Activated T-helper 2 cell treated with anti-CD3 and anti-CD28 coated beads, Interferon-gamma antibody, Interleukin-2, Interleukin-4, amounts not matched to agents 10 μg/mL and 5 μg/mL and 100 μg/mL, durations not matched to agents 14 hours and 24 hours and 36 hours (primary cell): Measurements from ENCODE around the gene USP37. TPM values are rescaled to one million over a fixed set of nuclear protein-coding genes. Genes with fewer than 3 reads are reported as not detected.

ENCODE experiments used
- DNase-seq: peaks from one replicate; pipeline ENCODE4 v3.0.0; 2021; ENCODE audit warnings: low spot score
- H3K27ac Mint-ChIP-seq: one replicate; pipeline ENCODE4 v1.8.0; 2021; ENCODE audit warnings: mixed read lengths
- H3K27me3 Mint-ChIP-seq: one replicate; pipeline ENCODE4 v1.8.0; 2021; ENCODE audit warnings: low read depth, mixed read lengths
- H3K36me3 Mint-ChIP-seq: one replicate; pipeline ENCODE4 v1.8.0; 2021; ENCODE audit warnings: low read depth, mixed read lengths
- H3K4me1 Mint-ChIP-seq: one replicate; pipeline ENCODE4 v1.8.0; 2021; ENCODE audit warnings: low read depth, mixed read lengths
- H3K4me3 Mint-ChIP-seq: one replicate; pipeline ENCODE4 v1.8.0; 2021; ENCODE audit warnings: low read depth, mild to moderate bottlenecking, moderate library complexity, mixed read lengths
- H3K9me3 Mint-ChIP-seq: one replicate; pipeline ENCODE4 v1.8.0; 2021; ENCODE audit warnings: mixed read lengths
- intact Hi-C: fragments of 100-400 bp; cut with micrococcal nuclease; formaldehyde crosslinking; loops from one replicate; pipeline ENCODE4 v1.15.1; 2023
- total RNA-seq: library from RNA; stranded (reverse); gene quantifications from 2 replicates; pipeline ENCODE4 v1.2.3, GENCODE V29; 2022

The USP37 gene
- total RNA-seq = 40.7 and 43.7 TPM in 2 replicates

- Mint-ChIP-seq H3K4me3 (peak within 1 kb of the TSS; percentile 93), H3K27me3 (no peaks in the 10 kb centered on the region), H3K9me3 (no peaks in the 10 kb centered on the region), H3K27ac (peak within 1 kb of the TSS; percentile 93), H3K36me3 (peaks cover 68% of the 10 kb centered on the region), H3K4me1 (peaks cover 48% of the 10 kb centered on the region)
- DNase-seq = peak; percentile 100
- intact Hi-C loops = loop anchor here (1.0 to 2.0 kb wide), 11 partner anchors 14 to 592 kb away; partner anchors contain the start of genes AAMP, ARPC2, BCS1L and NHEJ1
These were observed at the start of gene USP37, which contains the start of gene CNOT9 for GRCh38 chr2:218568190-218569037. Gene USP37 (minus strand): TSS chr2:218568351. CDS start chr2:218558653, 9,698 bp downstream. Gene CNOT9 (plus strand): TSS chr2:218568839. CDS start chr2:218568955, 116 bp downstream.

DNA sequence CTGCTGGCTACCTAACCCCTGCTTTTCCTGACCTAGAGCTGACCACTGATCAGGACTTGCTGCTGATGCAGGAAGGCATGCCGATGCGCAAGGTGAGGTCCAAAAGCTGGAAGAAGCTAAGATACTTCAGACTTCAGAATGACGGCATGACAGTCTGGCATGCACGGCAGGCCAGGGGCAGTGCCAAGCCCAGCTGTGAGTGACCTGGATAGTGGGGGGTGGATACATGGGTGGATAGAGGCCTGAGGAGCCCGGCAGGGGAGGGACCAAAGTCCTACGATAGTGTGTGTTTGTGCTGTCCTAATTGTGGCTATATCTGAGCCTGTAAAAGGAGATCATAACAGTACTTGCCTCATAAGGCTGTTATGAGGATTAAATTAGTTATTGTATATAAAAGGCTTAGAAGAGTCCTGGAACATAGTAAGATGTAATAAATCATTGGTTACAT lies 47.7 kb upstream of the USP37 start:
- Mint-ChIP-seq H3K36me3 (no peaks in the 10 kb centered on the region), H3K4me1 (no peaks in the 10 kb centered on the region), H3K27ac (no peak overlapping the region), H3K27me3 (no peaks in the 10 kb centered on the region), H3K4me3 (no peak overlapping the region), H3K9me3 (no peaks in the 10 kb centered on the region)
- intact Hi-C loops = no loop called here
- no peak for DNase-seq

- H3K4me3 Mint-ChIP-seq = no peak within 1 kb of the TSS
- H3K27ac Mint-ChIP-seq = no peak within 1 kb of the TSS
- H3K9me3 Mint-ChIP-seq = no peaks in the 10 kb centered on the region
- DNase-seq = no peak
- peaks cover 17% of the 10 kb centered on the region for H3K27me3 Mint-ChIP-seq
- no peaks in the 10 kb centered on the region for H3K36me3 Mint-ChIP-seq
- intact Hi-C loops = no loop called here
- no peaks in the 10 kb centered on the region for H3K4me1 Mint-ChIP-seq
These were observed 39.4 kb upstream of the USP37 start, which contains the start of gene PLCD4 for GRCh38 chr2:218607436-218608115. Gene PLCD4 (plus strand): TSS chr2:218607899. CDS start chr2:218615740, 7,841 bp downstream.

DNA sequence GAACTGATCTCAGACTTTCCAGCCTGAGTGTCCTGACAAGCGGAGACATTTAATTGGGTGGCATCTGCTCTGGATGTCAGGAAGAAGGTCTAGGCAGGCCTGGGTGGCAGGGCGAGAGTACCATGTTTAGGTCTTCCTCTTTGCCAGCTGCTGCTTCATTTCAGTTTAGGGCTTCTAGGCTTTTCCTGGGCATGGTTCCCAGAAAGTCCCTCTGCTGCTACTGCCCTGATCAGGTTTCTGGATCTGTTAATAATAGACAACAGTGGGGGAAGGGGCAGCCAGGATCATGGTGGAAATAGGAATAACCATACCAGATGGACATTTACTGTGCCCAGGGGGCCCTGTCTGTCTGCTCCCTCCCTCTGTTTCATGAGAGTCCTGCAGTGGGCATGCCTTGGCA lies 37.3 kb upstream of the USP37 start:
- peaks cover 17% of the 10 kb centered on the region for H3K27me3 Mint-ChIP-seq
- H3K27ac Mint-ChIP-seq = no peak overlapping the region
- H3K36me3 Mint-ChIP-seq = no peaks in the 10 kb centered on the region
- H3K9me3 Mint-ChIP-seq = no peaks in the 10 kb centered on the region
- DNase-seq = no peak
- H3K4me3 Mint-ChIP-seq = no peak overlapping the region
- intact Hi-C loops = no loop called here
- H3K4me1 Mint-ChIP-seq = no peaks in the 10 kb centered on the region

DNA sequence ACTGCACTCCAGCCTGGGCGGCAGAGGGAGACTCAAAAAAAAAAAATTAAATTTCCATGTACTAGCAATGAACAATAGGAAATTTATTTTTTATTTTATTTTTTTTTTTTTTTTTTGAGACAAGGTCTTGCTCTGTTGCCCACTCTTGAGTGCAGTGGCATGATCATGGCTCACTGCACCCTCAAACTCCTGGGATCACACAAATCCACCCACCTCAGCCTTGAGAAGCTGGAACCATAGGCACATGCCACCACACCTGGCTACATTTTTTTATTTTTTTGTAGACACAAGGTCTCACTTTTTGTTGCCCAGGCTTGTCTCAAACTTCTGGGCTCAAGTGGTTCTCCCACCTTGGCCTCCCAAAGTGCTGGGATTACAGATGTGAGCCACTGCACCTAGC lies 17.4 kb upstream of the USP37 start:
- H3K36me3 Mint-ChIP-seq = peaks cover 79% of the 10 kb centered on the region
- no peak overlapping the region for H3K4me3 Mint-ChIP-seq
- intact Hi-C loops = no loop called here
- H3K9me3 Mint-ChIP-seq = no peaks in the 10 kb centered on the region
- H3K4me1 Mint-ChIP-seq = peaks cover 17% of the 10 kb centered on the region
- DNase-seq = no peak
- H3K27ac Mint-ChIP-seq = no peak overlapping the region
- no peaks in the 10 kb centered on the region for H3K27me3 Mint-ChIP-seq

- H3K4me1 Mint-ChIP-seq = peaks cover 20% of the 10 kb centered on the region
- intact Hi-C loops = loop anchor here (5.0 kb wide), 1 partner anchor 177 kb away; no protein-coding TSS in a partner anchor
- H3K27me3 Mint-ChIP-seq = no peaks in the 10 kb centered on the region
- DNase-seq = no peak
- H3K36me3 Mint-ChIP-seq = peaks cover 71% of the 10 kb centered on the region
- peak overlapping the region; percentile 9 for H3K27ac Mint-ChIP-seq
- H3K4me3 Mint-ChIP-seq = no peak overlapping the region
- H3K9me3 Mint-ChIP-seq = no peaks in the 10 kb centered on the region
These were observed 16.1 kb upstream of the USP37 start for GRCh38 chr2:218583983-218584850.

GRCh38 chr2:218582076-218582475 lies 13.9 kb upstream of the USP37 start:
- H3K4me3 Mint-ChIP-seq = no peak overlapping the region
- no peaks in the 10 kb centered on the region for H3K27me3 Mint-ChIP-seq
- H3K36me3 Mint-ChIP-seq = peaks cover 69% of the 10 kb centered on the region
- peaks cover 33% of the 10 kb centered on the region for H3K4me1 Mint-ChIP-seq
- H3K27ac Mint-ChIP-seq = peak overlapping the region; percentile 77
- no peaks in the 10 kb centered on the region for H3K9me3 Mint-ChIP-seq
- intact Hi-C loops = loop anchor here (1.0 to 5.0 kb wide), 2 partner anchors 14 to 175 kb away; partner anchors contain the start of genes CNOT9 and USP37
- DNase-seq = no peak

GRCh38 chr2:218578272-218578877 lies 10.2 kb upstream of the USP37 start:
- peaks cover 38% of the 10 kb centered on the region for H3K4me1 Mint-ChIP-seq
- H3K9me3 Mint-ChIP-seq = no peaks in the 10 kb centered on the region
- intact Hi-C loops = no loop called here
- no peak for DNase-seq
- H3K27ac Mint-ChIP-seq = no peak overlapping the region
- H3K27me3 Mint-ChIP-seq = no peaks in the 10 kb centered on the region
- H3K36me3 Mint-ChIP-seq = peaks cover 66% of the 10 kb centered on the region
- no peak overlapping the region for H3K4me3 Mint-ChIP-seq

DNA sequence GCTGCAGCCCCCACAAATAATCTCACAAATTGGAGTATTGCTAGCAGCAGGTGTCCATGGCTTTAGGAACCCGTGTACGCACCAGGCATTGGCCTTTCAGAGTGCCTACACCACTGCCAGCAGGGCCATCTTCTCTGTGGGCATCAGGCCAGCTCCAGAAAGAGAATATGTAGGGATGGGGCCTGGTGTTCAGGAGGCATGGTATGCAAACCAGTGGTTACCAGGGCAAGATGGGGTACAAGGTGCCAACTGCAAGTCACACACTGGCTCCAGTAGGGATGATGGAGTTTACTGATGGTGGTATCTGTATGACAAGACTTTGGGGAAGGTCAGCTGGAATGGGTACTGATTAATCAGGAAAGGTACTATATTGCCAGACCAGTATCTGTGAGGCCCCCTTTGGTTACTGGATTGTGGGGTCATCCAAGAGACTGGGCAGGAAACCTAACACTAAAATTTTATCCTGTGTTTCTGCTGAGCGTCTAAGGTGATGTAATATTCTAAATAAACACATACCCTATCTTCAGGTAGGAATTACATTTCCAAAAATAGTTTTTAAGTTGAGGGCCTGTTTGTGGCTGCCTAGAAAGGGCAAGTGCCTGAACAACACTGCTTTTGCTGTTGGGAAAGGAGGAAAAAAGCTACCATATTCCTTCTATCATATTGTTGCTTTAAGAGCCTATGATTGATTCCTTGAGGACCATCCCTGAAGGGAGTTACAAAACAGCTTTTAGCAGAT lies 9.5 kb upstream of the USP37 start:
- intact Hi-C loops = no loop called here
- Mint-ChIP-seq H3K27me3 (no peaks in the 10 kb centered on the region), H3K36me3 (peaks cover 64% of the 10 kb centered on the region), H3K27ac (no peak overlapping the region), H3K4me1 (peaks cover 34% of the 10 kb centered on the region), H3K9me3 (no peaks in the 10 kb centered on the region), H3K4me3 (no peak overlapping the region)
- no peak for DNase-seq

DNA sequence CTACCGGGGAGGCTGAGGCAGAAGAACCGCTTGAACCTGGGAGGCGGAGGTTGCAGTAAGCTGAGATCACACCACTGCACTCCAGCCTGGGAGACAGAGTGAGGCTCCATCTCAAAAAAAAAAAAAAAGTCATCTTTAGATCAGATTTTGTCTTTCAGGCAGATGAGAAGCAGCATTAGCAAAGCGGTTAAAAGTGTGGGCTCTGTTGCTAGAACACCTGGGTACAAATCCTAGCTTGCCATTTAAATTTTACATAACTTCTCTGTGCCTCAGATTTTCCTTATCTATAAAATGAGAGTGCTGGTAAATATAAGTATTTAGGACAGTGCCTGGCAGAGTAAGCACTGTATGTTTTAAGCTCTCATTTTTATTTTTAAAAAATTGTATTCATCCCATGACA lies 8.7 kb upstream of the USP37 start:
- Mint-ChIP-seq H3K4me1 (peaks cover 31% of the 10 kb centered on the region), H3K27me3 (no peaks in the 10 kb centered on the region), H3K27ac (no peak overlapping the region), H3K9me3 (no peaks in the 10 kb centered on the region), H3K36me3 (peaks cover 62% of the 10 kb centered on the region), H3K4me3 (no peak overlapping the region)
- intact Hi-C loops = no loop called here
- no peak for DNase-seq

GRCh38 chr2:218570850-218571249 lies 2.7 kb upstream of the USP37 start:
- H3K4me1 Mint-ChIP-seq = peaks cover 39% of the 10 kb centered on the region
- H3K4me3 Mint-ChIP-seq = peak overlapping the region; percentile 93
- H3K27me3 Mint-ChIP-seq = no peaks in the 10 kb centered on the region
- DNase-seq = no peak
- peaks cover 73% of the 10 kb centered on the region for H3K36me3 Mint-ChIP-seq
- H3K27ac Mint-ChIP-seq = peak overlapping the region; percentile 93
- intact Hi-C loops = no loop called here
- no peaks in the 10 kb centered on the region for H3K9me3 Mint-ChIP-seq
